HEK293 (cell line): Measurements from ENCODE around the gene WWOX.

Experiments used
- ATF2 ChIP-seq: fragments of 450-650 bp; formaldehyde crosslinking; IDR thresholded peaks from 2 replicates; pipeline ENCODE4 v1.5.1; 2016; ENCODE audit warnings: missing biosample characterization, missing genetic modification characterization, low read depth
- CTCF ChIP-seq: fragments of 450-650 bp; formaldehyde crosslinking; IDR thresholded peaks from 2 replicates; pipeline ENCODE4 v1.5.1; 2016; ENCODE audit warnings: missing biosample characterization, missing genetic modification characterization
- ZBTB17 ChIP-seq: fragments of 450-650 bp; formaldehyde crosslinking; IDR thresholded peaks from 2 replicates; pipeline ENCODE4 v1.5.1; 2016; ENCODE audit warnings: missing biosample characterization, missing genetic modification characterization
- ZNF558 ChIP-seq: fragments of 450-650 bp; formaldehyde crosslinking; IDR thresholded peaks from 2 replicates; pipeline ENCODE4 v1.5.1; 2016; ENCODE audit warnings: missing biosample characterization, missing genetic modification characterization
- ZNF670 ChIP-seq: fragments of 450-650 bp; formaldehyde crosslinking; IDR thresholded peaks from 2 replicates; pipeline ENCODE4 v1.5.1; 2016; ENCODE audit warnings: missing biosample characterization, missing genetic modification characterization, low read depth
- ZXDB ChIP-seq: fragments of 450-650 bp; formaldehyde crosslinking; IDR thresholded peaks from 2 replicates; pipeline ENCODE4 v1.5.1; 2016; ENCODE audit warnings: missing biosample characterization, missing genetic modification characterization

- TF ChIP-seq ZNF558 (tag by site-specific recombination) (no peak), CTCF (tag by site-specific recombination) (no peak), ATF2 (no peak), ZNF670 (no peak), ZXDB (tag by site-specific recombination) (no peak), ZBTB17 (no peak)
Observed at GRCh38 chr16:79089735-79090284, 990.4 kb downstream of the WWOX start.
